ENCODE measurements around the gene TBRG1.
A peak's percentile ranks its signal among the peaks of the same experiment; 100 is the strongest.
"Not testable (repeated sequence)": the region's sequence is repeated elsewhere in the genome, so short reads cannot be mapped to it uniquely, and the experiment has no call there.

The TBRG1 gene

GRCh38 chr11:124622531-124623451, at the start of gene TBRG1:
Gene TBRG1 (plus strand): TSS chr11:124622864. CDS start chr11:124623084, 220 bp downstream.
- peak; percentile 97 for DNase-seq

GRCh38 chr11:124577716-124578427, 44.8 kb upstream of the TBRG1 start:
- DNase-seq, result peak; percentile 49

GRCh38 chr11:124578761-124579160, 43.9 kb upstream of the TBRG1 start:
- no peak for DNase-seq

GRCh38 chr11:124581817-124582216, 40.8 kb upstream of the TBRG1 start:
- no peak for DNase-seq

GRCh38 chr11:124582565-124582964, 40.1 kb upstream of the TBRG1 start:
- no peak for DNase-seq

- no peak for DNase-seq
Measured at GRCh38 chr11:124583781-124584180, 38.9 kb upstream of the TBRG1 start.

GRCh38 chr11:124584681-124585372, 37.8 kb upstream of the TBRG1 start:
- DNase-seq, result no peak

- peak; percentile 62 for DNase-seq
Measured at GRCh38 chr11:124586238-124586860, 36.3 kb upstream of the TBRG1 start.

- DNase-seq, result no peak
Measured at GRCh38 chr11:124591430-124591829, 31.2 kb upstream of the TBRG1 start.

- DNase-seq, result no peak
Measured at GRCh38 chr11:124592627-124593026, 30.0 kb upstream of the TBRG1 start.

GRCh38 chr11:124595302-124595701, 27.4 kb upstream of the TBRG1 start:
- no peak for DNase-seq

- no peak for DNase-seq
Measured at GRCh38 chr11:124597626-124598025, 25.0 kb upstream of the TBRG1 start.

- DNase-seq, result no peak
Measured at GRCh38 chr11:124600621-124601320, 21.9 kb upstream of the TBRG1 start.

GRCh38 chr11:124602193-124602592, 20.5 kb upstream of the TBRG1 start:
- no peak for DNase-seq

- DNase-seq, result not testable (repeated sequence)
Measured at GRCh38 chr11:124602723-124603122, 19.9 kb upstream of the TBRG1 start.

- DNase-seq, result no peak
Measured at GRCh38 chr11:124605719-124606118, 16.9 kb upstream of the TBRG1 start.

GRCh38 chr11:124608147-124608546, 14.5 kb upstream of the TBRG1 start:
- DNase-seq, result no peak

- DNase-seq, result no peak
Measured at GRCh38 chr11:124610295-124610694, 12.4 kb upstream of the TBRG1 start.

- DNase-seq, result peak; percentile 52
Measured at GRCh38 chr11:124611064-124611463, 11.6 kb upstream of the TBRG1 start, which contains the start of gene PANX3. Gene PANX3 (plus strand): TSS chr11:124611428. CDS start chr11:124611557, 129 bp downstream.

GRCh38 chr11:124612045-124612444, 10.6 kb upstream of the TBRG1 start:
- DNase-seq, result no peak

GRCh38 chr11:124612567-124613246, 10.0 kb upstream of the TBRG1 start:
- DNase-seq, result peak; percentile 35
